Body of pancreas (tissue), 4 donors: ENCODE data around the gene GZF1.

Experiments
- CTCF ChIP-seq, 7 experiments: fragments of 450-650 bp in 4 of 7; fragments of 200-600 bp in 3 of 7; sonication (generic) in 3 of 7; IDR thresholded peaks; one replicate each; pipeline ENCODE4 v1.5.1; 2016 to 2019; ENCODE audit warnings: antibody characterized with exemption in 7 of 7
- POLR2A ChIP-seq, 3 donors: fragments of 450-650 bp; IDR thresholded peaks; one replicate each; pipeline ENCODE4 v1.6.1; 2016; ENCODE audit warnings: antibody characterized with exemption in 3 of 3, mild to moderate bottlenecking in 2 of 3

- TF ChIP-seq POLR2A (IDR thresholded peaks at IDR 0.05): no peak
- no peak for TF ChIP-seq CTCF (IDR thresholded peaks at IDR 0.05)
Observed at GRCh38 chr20:23327617-23328333, 34.2 kb upstream of the GZF1 start.
